ENCODE results near the gene BCL6B.

- TF ChIP-seq CTCF (IDR thresholded peaks at IDR 0.05) = peak; percentile 68 to 93 (median 89)
- no peak for TF ChIP-seq POLR2AphosphoS5 (IDR thresholded peaks at IDR 0.05)
Measured at GRCh38 chr17:7045492-7046126, 22.8 kb downstream of the BCL6B start.
